Pancreas (tissue), 10 donors: ENCODE results near the gene SLC7A10. TPM values are rescaled to one million over a fixed set of nuclear protein-coding genes. Genes with fewer than 3 reads are reported as not detected.

Experiments used
- ATAC-seq, 4 donors: fragments of 200-7000 bp; cut with Tn5 transposase; one replicate each; pipeline versions ENCODE4 v1.8.0 to v1.9.1; 2020; ENCODE audit warnings: mild to moderate bottlenecking in 4 of 4, moderate library complexity in 4 of 4
- DNase-seq, 6 donors: peaks; one replicate each; pipeline ENCODE4 v3.0.0-alpha.2; 2020
- FAIRE-seq: peaks from 2 replicates; lab custom pipeline; 2012; peaks lifted over from hg19 to GRCh38; lab: Jason Lieb, UNC
- H3K27ac ChIP-seq, 4 donors: fragments of 200-600 bp; sonication (generic); 1 replicate in 3 of 4; 2 replicates in 1 of 4; pipeline versions ENCODE4 v1.5.0 to v1.8.0; 2020
- H3K27me3 ChIP-seq, 4 donors: fragments of 200-600 bp; one replicate each; pipeline ENCODE4 v1.8.0; 2021
- H3K36me3 ChIP-seq, 3 donors: fragments of 200-600 bp; sonication (generic) in 1 of 3; one replicate each; pipeline versions ENCODE4 v1.5.0 to v1.8.0; 2020 to 2021
- H3K4me1 ChIP-seq, 3 donors: fragments of 200-600 bp; one replicate each; pipeline ENCODE4 v1.8.0; 2021
- H3K4me3 ChIP-seq, 4 donors: fragments of 200-600 bp; sonication (generic) in 2 of 4; one replicate each; pipeline versions ENCODE4 v1.5.0 to v1.8.0; 2020 to 2021
- H3K9me3 ChIP-seq, 4 donors: fragments of 200-600 bp; one replicate each; pipeline ENCODE4 v1.8.0; 2021
- CTCF ChIP-seq, 4 donors: fragments of 200-600 bp; sonication (generic) in 3 of 4; IDR thresholded peaks; one replicate each; pipeline versions ENCODE4 v1.5.0 to v1.8.0; 2021; ENCODE audit warnings: antibody characterized with exemption in 4 of 4
- whole genome bisulfite sequencing, 2 donors: extraction: QIAGEN DNeasy Blood & Tissue Kit; methylation state at CpG; one replicate each; pipeline ENCODE4 v1.1.7; 2013; 5-methylcytosine and 5-hydroxymethylcytosine counted together
- intact Hi-C, 3 donors: fragments of 100-400 bp; cut with DNase I; formaldehyde crosslinking; loops; one replicate each; pipeline versions ENCODE4 v1.11.1 to v1.14.2; 2022
- polyA plus RNA-seq, 2 donors: library from polyadenylated mRNA; stranded (reverse); fragments of 200-250 nt; gene quantifications; one replicate each; pipeline ENCODE4 v1.2.3, GENCODE V29; 2013
- total RNA-seq, 6 donors: library from RNA; stranded (reverse); fragmentation: NEBNext Ultra II Directional in 4 of 6; extraction: Animal tissue kit (Norgen Biotek cat#: 25700) in 4 of 6; gene quantifications; one replicate each; pipeline versions ENCODE4 v1.2.1 to v1.2.4, GENCODE V29; 2021 to 2023
- donor health status: healthy with polysubstance abuse.
- donor health status: DM: no; HTN: no; CAD: no; lungs with moderate emphysema.
- donor health status: DM: no; HTN: no; CAD: no.
- donor health status: control.
- donor health status: control.
- donor health status: Bipolar disorder and iron deficiency.
- donor health status: DM: yes; HTN: yes; CAD: no.
- donor health status: DM: no; HTN: no; CAD: no.
- donor health status: DM: no; HTN: no; CAD: no.
- donor health status: DM: yes; HTN: yes; CAD: no.

SLC7A10 gene
- total and polyA plus RNA-seq, 8 donors, result 0.28 to 1.3 (median 0.38) TPM; not detected in 5

- H3K4me1 ChIP-seq, result no peaks in the 10 kb centered on the region
- FAIRE-seq, result no peak
- H3K36me3 ChIP-seq, result no peaks in the 10 kb centered on the region
- H3K4me3 ChIP-seq, result no peak overlapping the region
- peak; percentile 61 to 84 (median 76) for ATAC-seq
- no peak overlapping the region for H3K27ac ChIP-seq
- TF ChIP-seq CTCF (IDR thresholded peaks at IDR 0.05), result peak; percentile 39 to 90 (median 71)
- WGBS, 2 donors, result 9 to 12% methylated on average over 11 to 22 of the region's 22 CpGs
- intact Hi-C loops, result loop anchor here (2.0 to 10.0 kb wide), 4 partner anchors 163 to 533 kb away; no protein-coding TSS in a partner anchor
- no peaks in the 10 kb centered on the region for H3K9me3 ChIP-seq
- DNase-seq, result peak in 3 of 6 donors; percentile 16 to 82 (median 42)
- no peaks in the 10 kb centered on the region for H3K27me3 ChIP-seq
Observed at GRCh38 chr19:33241530-33242101, 16.0 kb upstream of the SLC7A10 start.

GRCh38 chr19:33241091-33241529, 15.5 kb upstream of the SLC7A10 start:
- FAIRE-seq (no peak), DNase-seq (peak in 1 of 6 donors; percentile 72)
- H3K4me3 ChIP-seq, result no peak overlapping the region

GRCh38 chr19:33240181-33240771, 14.6 kb upstream of the SLC7A10 start:
- H3K4me3 ChIP-seq, result no peak overlapping the region
- TF ChIP-seq CTCF (IDR thresholded peaks at IDR 0.05), result no peak
- ATAC-seq (no peak), DNase-seq (peak in 1 of 6 donors; percentile 46), FAIRE-seq (no peak)
- H3K4me1 ChIP-seq, result no peaks in the 10 kb centered on the region
- H3K27ac ChIP-seq, result no peak overlapping the region
- H3K9me3 ChIP-seq, result no peaks in the 10 kb centered on the region
- intact Hi-C loops, result loop anchor here in 2 of 3 donors (2.0 to 10.0 kb wide), 3 partner anchors 165 to 535 kb away; no protein-coding TSS in a partner anchor
- WGBS, 2 donors, result 77 to 87% methylated on average over 8 of the region's 8 CpGs
- no peaks in the 10 kb centered on the region for H3K27me3 ChIP-seq
- H3K36me3 ChIP-seq, result no peaks in the 10 kb centered on the region

More at GRCh38 chr19:33241091-33241529, 15.5 kb upstream of the SLC7A10 start:
- Histone ChIP-seq H3K36me3 (no peaks in the 10 kb centered on the region), H3K27me3 (no peaks in the 10 kb centered on the region), H3K4me1 (no peaks in the 10 kb centered on the region), H3K9me3 (no peaks in the 10 kb centered on the region), H3K27ac (no peak overlapping the region)
- WGBS, 2 donors, result 65 to 70% methylated on average over 11 of the region's 11 CpGs
- peak; percentile 9 to 30 (median 24) for ATAC-seq
- TF ChIP-seq CTCF (IDR thresholded peaks at IDR 0.05), result no peak
- intact Hi-C loops, result loop anchor here in 2 of 3 donors (2.0 to 10.0 kb wide), 3 partner anchors 164 to 534 kb away; no protein-coding TSS in a partner anchor

- FAIRE-seq, result no peak
- no peak overlapping the region for H3K4me3 ChIP-seq
- no peak overlapping the region for H3K27ac ChIP-seq
- no peaks in the 10 kb centered on the region for H3K9me3 ChIP-seq
- WGBS, 2 donors, result 78 to 84% methylated on average over 10 of the region's 10 CpGs
- TF ChIP-seq CTCF (IDR thresholded peaks at IDR 0.05), result no peak
- no peak for ATAC-seq
- DNase-seq, result no peak
- H3K36me3 ChIP-seq, result no peaks in the 10 kb centered on the region
- intact Hi-C loops, result loop anchor here in 1 of 3 donors (5.0 kb wide), 1 partner anchor 533 kb away; no protein-coding TSS in a partner anchor
- no peaks in the 10 kb centered on the region for H3K27me3 ChIP-seq
- no peaks in the 10 kb centered on the region for H3K4me1 ChIP-seq
Observed at GRCh38 chr19:33239223-33239975, 13.7 kb upstream of the SLC7A10 start.
